GM12891 (cell line): ENCODE data around the gene MAP4K4.
A peak's percentile ranks its signal among the peaks of the same experiment; 100 is the strongest.

ENCODE experiments used
- DNase-seq: peaks from one replicate; pipeline ENCODE4 v3.0.0; 2011; ENCODE audit warnings: low spot score; ENCODE audit not compliant: insufficient read length
- FAIRE-seq: peaks from 2 replicates; lab custom pipeline; 2011; peaks lifted over from hg19 to GRCh38; lab: Jason Lieb, UNC
- PAX5 ChIP-seq: IDR thresholded peaks from 2 replicates; pipeline ENCODE4 v1.6.1; 2011; ENCODE audit warnings: low read length, moderate library complexity, mild to moderate bottlenecking; ENCODE audit not compliant: insufficient read depth, severe bottlenecking
- POLR2A ChIP-seq: IDR thresholded peaks from 2 replicates; pipeline ENCODE4 v1.6.1; 2011; ENCODE audit warnings: low read depth, low read length, control low read depth
- POLR2AphosphoS5 ChIP-seq: IDR thresholded peaks from 2 replicates; pipeline ENCODE4 v1.6.1; 2011; ENCODE audit warnings: low read depth, low read length, control low read depth
- POU2F2 ChIP-seq: IDR thresholded peaks from 2 replicates; pipeline ENCODE4 v1.6.1; 2011; ENCODE audit warnings: low read depth, mild to moderate bottlenecking, control low read depth, low read length, moderate library complexity
- SPI1 ChIP-seq: IDR thresholded peaks from 2 replicates; pipeline ENCODE4 v1.6.1; 2011; ENCODE audit warnings: low read depth, low read length, control low read depth
- TAF1 ChIP-seq: IDR thresholded peaks from 2 replicates; pipeline ENCODE4 v1.6.1; 2011; ENCODE audit warnings: low read depth, low read length, control low read depth

Gene MAP4K4

DNA sequence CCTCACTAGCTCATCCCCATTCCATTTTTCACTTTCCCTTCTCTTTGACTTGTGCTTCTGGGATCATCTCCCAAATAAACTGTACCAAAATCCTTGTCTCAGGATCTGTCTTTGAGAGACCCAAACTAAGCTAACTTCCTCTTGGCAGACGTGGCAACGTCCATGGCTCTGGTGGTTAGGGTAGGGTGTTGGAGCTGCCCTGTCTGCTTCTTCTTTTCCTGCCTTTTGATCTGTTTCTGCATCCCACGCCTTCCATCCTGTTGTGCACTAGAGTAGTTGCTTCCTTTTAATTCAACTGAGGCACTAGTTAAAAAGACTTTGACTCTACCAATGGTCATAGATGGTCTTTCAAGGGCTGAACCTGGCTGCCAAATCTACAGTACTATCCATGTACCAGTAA lies 5.5 kb upstream of the MAP4K4 start:
- no peak for DNase-seq
- TF ChIP-seq SPI1 (no peak), POLR2A (no peak), PAX5 (no peak), POLR2AphosphoS5 (no peak), TAF1 (no peak), POU2F2 (no peak)
- FAIRE-seq, result no peak

DNA sequence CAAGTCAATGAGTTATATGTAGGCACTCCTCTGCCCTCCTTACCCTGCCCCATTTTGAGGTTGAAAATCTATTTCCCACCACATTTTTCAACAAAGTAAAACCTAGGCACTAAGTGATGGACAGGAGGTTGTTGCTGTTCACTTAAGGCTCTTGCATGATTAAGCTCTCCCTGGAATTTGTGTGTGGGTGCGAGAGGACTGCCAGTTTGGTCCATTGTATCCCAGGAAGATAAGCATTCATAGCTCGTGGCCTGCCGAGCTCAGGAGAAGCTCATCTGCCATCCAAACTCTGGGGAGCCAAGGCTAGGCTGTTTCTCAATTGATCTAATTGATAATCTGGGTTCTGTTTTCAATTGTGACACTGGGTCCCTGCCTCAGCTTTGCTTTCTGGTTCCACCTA lies 4.7 kb upstream of the MAP4K4 start:
- TF ChIP-seq SPI1 (no peak), POLR2AphosphoS5 (no peak), PAX5 (no peak), POU2F2 (no peak), POLR2A (no peak), TAF1 (no peak)
- no peak for DNase-seq
- FAIRE-seq, result no peak

DNA sequence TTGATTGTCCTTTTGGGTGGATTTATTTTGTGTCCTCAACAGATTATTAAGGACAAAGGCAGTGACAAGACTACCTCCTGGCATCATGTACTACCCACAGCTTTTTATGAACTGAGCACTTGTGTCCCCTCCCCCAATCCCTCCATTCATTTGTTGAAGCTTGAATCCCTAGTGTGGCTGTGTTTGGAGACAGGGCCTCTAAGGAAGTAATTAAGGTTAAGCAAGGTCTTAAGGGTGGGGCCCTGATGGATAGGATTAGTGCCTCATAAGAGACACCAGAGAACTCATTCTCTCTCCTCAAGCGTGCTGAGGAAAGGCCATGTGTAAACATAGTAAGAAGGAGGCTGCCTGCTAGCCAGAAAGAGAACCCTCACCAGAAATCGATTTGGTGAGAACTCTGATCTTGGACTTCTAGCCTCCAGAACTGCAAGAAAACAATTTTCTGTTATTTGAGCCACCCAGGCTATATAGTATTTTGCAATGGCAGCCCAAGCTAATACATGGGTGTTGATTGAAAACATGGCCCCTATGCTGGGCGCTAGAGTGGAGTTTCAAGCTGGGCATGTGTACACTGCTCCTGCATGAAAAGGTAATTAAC lies 3.4 kb upstream of the MAP4K4 start:
- FAIRE-seq, result no peak
- DNase-seq, result no peak
- TF ChIP-seq POLR2A, result no peak
- TF ChIP-seq TAF1, result no peak
- TF ChIP-seq PAX5, result no peak
- TF ChIP-seq POLR2AphosphoS5, result no peak
- no peak for TF ChIP-seq SPI1
- TF ChIP-seq POU2F2, result no peak

DNA sequence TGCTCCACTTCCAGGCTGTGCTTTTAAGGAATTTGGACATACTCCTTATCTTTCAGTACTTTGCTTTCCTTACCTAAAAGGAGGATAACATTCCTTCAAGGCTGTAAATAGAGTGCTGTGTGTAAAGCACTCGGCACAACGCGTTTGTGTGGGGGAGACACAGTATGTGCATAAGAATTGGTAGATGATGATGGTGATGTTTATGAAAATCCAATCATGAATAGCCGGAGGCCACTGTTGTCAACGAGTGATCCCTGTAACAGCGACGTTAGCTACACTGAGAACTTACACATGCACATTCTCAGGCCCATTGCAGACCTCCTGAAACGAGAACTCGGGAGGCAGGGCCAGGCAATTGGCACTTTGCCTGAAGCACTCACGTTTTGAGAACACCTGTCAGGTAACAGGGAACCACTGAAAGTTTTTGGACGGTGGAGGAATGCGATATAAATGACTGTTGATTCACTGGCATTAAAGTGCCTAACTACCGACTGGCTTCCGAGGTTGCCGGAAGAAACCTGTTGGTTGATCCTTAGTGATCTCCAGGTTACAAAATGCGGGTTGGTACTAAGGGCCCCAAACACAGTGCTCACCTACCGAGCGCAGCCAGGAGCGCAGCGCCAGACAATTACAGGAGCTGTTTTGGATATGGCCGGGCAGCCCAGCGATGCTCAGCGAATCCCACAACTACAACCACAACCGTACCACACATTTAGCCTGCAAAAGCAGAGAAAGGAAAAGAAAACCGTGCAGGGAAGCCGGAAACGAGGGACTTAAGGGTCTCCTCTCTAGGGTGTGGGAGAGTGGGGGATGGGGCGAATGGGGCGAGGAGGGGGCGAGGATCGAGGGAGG lies 1.0 kb upstream of the MAP4K4 start:
- no peak for TF ChIP-seq TAF1
- no peak for TF ChIP-seq POU2F2
- TF ChIP-seq SPI1, result no peak
- TF ChIP-seq POLR2A, result no peak
- no peak for TF ChIP-seq POLR2AphosphoS5
- no peak for TF ChIP-seq PAX5
- DNase-seq (no peak), FAIRE-seq (no peak)

DNA sequence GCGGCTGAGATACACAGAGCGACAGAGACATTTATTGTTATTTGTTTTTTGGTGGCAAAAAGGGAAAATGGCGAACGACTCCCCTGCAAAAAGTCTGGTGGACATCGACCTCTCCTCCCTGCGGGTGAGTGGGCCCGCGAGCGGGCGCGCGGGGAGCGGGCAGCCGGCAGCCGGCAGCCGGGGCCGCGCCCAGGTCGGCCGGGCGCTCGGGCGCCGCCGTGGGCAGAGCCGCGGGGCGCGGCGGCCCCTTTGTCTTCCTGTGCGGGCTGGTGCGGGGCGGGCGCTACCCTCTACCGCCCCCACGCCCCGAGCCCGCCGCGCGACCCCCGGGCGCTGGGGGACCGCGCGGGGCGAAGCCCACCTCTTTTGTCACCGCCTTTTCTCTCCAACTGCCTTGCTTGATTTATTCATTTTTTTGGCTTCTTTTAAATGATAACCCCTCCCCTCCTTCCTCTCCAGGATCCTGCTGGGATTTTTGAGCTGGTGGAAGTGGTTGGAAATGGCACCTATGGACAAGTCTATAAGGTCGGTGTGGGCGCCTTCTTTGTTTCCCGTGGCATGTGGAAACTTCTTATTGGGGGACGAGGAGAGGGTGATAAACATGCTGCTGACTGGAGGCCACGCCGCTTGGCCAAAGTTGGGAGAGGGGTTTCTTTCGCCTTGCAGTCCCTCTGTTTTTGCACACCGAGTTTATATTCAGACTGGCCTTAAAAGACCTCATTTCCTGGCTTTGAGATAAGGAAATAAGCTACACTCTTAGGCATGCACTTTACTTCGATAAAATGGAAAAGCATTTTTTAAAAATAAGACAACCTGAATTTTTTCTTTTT lies 722 bp downstream of the MAP4K4 start:
- no peak for FAIRE-seq
- no peak for TF ChIP-seq POLR2AphosphoS5
- TF ChIP-seq POU2F2, result no peak
- TF ChIP-seq TAF1, result no peak
- peak; percentile 43 for DNase-seq

DNA sequence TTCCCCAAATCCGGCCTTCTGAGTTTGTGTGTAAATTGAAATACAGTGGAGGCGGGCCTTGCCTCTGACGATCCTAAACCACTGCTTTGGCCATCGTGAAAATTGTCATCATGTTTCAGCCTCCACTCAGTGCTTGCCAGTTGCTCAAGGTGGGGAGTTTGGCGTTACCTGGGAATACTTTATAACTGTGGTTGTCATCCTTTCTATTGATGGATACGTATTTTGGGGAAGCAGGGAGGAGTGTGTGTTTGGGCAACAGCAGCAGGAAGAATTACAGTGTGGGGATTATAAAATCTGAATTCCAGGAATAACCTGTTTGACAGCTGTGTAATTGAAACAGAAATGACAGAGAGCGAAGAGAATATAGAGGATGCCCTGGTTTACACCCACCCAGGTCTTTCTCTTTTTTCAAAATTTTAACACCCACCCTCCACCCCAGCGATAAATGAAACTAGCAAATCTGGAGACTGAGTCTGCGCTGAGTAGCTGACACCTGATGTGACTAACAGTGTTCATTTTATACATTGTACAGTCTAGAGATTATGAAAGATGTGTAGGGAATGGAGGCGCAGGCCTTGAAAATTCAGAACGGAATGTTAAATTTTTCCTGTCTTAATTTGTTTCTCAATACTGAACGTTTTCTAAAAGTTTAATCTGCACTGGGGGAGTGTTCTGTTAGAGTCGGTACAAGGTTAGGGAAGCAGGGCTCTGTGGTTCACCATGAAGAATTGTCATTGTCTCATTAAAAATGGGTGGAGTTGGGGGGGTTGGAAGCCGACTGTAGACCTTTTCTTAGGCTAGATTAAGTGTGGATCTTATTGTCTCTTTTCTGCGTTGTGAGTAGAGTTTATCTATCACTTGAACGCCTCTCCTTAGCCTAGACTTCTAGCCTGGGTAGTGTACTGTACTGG lies 1.6 kb downstream of the MAP4K4 start:
- TF ChIP-seq POLR2A (no peak), POLR2AphosphoS5 (no peak)
- FAIRE-seq (no peak), DNase-seq (no peak)

DNA sequence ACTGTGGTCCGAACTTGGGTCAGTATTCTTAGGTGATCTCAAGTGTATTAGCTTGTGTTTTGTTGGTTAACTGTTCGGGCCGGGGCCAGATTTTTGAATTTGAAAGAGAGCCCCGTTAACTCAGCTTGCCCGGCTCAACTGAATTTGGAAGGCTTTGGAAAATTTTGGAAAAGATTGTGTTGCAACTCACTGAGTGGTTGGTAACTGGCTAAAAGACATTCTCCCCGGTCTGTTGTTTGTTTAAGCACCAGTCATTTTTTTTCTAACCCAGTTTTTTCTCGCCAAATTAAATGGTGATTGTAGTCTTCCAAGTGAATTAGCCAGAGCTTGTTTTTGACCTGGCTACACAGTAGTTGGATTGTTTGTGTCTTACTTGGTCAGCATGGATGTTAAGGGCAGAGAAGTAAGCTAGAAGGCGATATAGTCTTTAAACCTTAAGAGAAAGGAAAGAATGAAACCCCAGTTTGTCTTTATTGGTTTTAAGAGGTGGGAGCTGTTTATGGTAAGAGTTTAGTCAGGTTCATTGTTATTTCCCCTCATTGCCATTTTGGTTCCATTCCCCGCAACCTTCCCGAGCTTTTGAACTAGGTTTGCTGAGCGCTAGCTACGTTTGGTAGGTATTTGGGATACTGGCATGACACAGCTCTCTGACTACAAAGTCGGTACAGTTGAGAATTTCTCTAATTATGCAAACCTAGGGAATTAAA lies 2.4 kb downstream of the MAP4K4 start:
- no peak for TF ChIP-seq TAF1
- no peak for TF ChIP-seq POU2F2
- no peak for TF ChIP-seq SPI1
- TF ChIP-seq POLR2AphosphoS5, result no peak
- no peak for TF ChIP-seq PAX5
- no peak for TF ChIP-seq POLR2A
- no peak for DNase-seq
- no peak for FAIRE-seq

DNA sequence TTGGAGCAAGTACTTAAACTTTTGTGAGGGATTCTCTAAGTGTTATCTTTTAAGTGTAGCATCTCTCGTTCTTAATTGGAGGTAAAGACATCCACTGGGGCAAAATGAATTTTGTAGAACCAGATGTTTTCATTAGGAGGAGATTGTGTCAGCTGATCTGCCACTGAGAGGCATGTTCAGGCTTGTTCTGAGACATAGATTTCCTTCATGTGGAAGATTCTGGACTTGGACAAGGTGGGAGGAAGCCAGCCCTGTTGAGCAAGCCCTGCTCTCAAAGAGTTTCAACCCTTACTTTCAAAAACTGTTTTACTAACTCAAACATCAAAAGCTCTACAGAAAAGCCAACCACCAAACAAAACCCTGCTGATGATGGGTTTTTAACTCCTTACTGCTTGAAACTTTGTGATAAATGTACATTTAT lies 6.5 kb downstream of the MAP4K4 start:
- FAIRE-seq, result no peak
- no peak for TF ChIP-seq TAF1
- no peak for TF ChIP-seq PAX5
- TF ChIP-seq POU2F2, result no peak
- no peak for TF ChIP-seq POLR2A
- TF ChIP-seq SPI1, result no peak
- DNase-seq, result no peak
